Measurements from ENCODE around the gene RCOR2. TPM values are rescaled to one million over a fixed set of nuclear protein-coding genes. Genes with fewer than 3 reads are reported as not detected.

RCOR2 gene
- total RNA-seq, 1 experiment from 2014 or later, result 17.9 TPM

DNA sequence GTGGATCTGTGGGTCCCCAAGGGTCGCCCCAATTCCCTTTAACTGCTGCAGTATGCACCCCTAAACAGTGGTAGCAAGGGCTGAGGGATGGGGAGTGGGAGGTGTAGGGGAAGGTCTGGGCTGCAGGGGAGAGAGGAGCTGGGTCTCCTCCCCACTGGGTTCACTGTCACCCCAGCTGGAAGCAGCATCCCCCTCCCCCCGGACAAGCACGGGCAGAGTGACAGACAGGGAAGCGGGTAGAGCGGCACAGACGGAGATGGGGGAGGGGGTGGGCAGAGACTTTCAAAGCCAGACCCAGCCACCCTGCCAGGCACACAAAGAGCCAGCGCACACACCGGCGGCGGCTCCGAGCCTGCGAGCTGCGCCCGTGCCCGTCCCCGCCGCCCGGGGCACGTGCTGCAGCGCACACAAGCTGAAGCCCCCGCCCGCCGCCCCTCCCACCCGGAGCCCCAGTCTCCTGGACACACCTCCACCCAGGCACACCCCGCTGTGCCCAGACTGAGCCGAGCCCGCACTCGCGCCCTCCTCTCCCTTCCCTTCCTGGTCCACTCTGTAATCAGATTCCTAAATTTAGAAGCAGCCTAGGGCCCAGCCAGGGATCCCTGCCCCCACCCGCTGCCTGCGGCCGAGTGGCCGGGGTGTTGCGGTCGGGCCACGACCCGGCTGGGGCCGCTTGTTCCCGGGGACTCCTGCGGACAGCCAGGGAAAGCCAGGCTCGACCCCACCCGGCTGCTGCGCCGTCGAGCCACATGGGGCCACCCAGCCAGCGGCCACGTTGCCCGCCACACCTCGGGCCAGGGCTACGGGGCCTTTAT, 935 bp upstream of the RCOR2 start:
- peaks cover 11% of the 10 kb centered on the region for H3K4me1 ChIP-seq
- DNase-seq, result peak; percentile 84 to 88
- H3K36me3 ChIP-seq, result no peaks in the 10 kb centered on the region; the same call in 1 of the 2 replicates
- no peaks in the 10 kb centered on the region for H3K9me3 ChIP-seq (replicated peaks)
- peak overlapping the region; percentile 89 for H3K27ac ChIP-seq
- H3K27me3 ChIP-seq, result no peaks in the 10 kb centered on the region
- peak overlapping the region; percentile 73 for H3K4me3 ChIP-seq

GRCh38 chr11:63915961-63916836, 765 bp downstream of the RCOR2 start:
- H3K4me3 ChIP-seq, result peak overlapping the region; percentile 73
- no peaks in the 10 kb centered on the region for H3K27me3 ChIP-seq
- no peak overlapping the region; the same call in 1 of the 2 replicates for H3K27ac ChIP-seq
- H3K9me3 ChIP-seq (replicated peaks), result no peaks in the 10 kb centered on the region
- H3K4me1 ChIP-seq, result peaks cover 11% of the 10 kb centered on the region
- DNase-seq, result peak; percentile 82 to 88
- no peaks in the 10 kb centered on the region; the same call in 1 of the 2 replicates for H3K36me3 ChIP-seq

GRCh38 chr11:63914896-63915691, 1.9 kb downstream of the RCOR2 start:
- Histone ChIP-seq H3K27ac (no peak overlapping the region), H3K27me3 (no peaks in the 10 kb centered on the region), H3K4me1 (peaks cover 11% of the 10 kb centered on the region), H3K36me3 (no peaks in the 10 kb centered on the region; the same call in 1 of the 2 replicates), H3K9me3 (replicated peaks) (no peaks in the 10 kb centered on the region), H3K4me3 (no peak overlapping the region)
- DNase-seq, result no peak

GRCh38 chr11:63913866-63914830, 2.8 kb downstream of the RCOR2 start:
- Histone ChIP-seq H3K27ac (no peak overlapping the region), H3K36me3 (no peaks in the 10 kb centered on the region; the same call in 1 of the 2 replicates), H3K27me3 (no peaks in the 10 kb centered on the region), H3K9me3 (replicated peaks) (no peaks in the 10 kb centered on the region), H3K4me1 (peaks cover 11% of the 10 kb centered on the region), H3K4me3 (no peak overlapping the region)
- DNase-seq, result no peak

DNA sequence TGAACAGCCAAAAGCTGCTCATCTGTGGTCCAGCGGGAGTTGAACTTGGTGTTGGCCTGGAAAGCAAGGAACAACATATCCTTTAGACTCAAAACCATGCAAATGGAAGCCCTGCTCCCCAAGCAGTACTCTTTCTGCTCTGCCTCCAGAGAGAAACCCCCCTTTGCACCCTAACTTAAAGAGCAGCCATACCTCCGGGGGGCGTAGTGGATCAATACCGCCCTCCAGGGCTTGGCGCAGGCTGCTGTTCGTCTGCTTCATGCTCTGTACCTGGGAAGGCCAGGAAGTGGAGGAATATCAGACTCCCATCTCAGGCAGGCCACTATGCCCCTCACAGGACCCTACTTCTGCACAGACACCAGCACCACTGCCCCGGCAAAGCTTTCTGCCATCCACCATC, 4.3 kb downstream of the RCOR2 start:
- Histone ChIP-seq H3K4me3 (no peak overlapping the region), H3K36me3 (no peaks in the 10 kb centered on the region; the same call in 1 of the 2 replicates), H3K27ac (no peak overlapping the region), H3K9me3 (replicated peaks) (no peaks in the 10 kb centered on the region), H3K27me3 (no peaks in the 10 kb centered on the region), H3K4me1 (peaks cover 2% of the 10 kb centered on the region)
- no peak for DNase-seq

- DNase-seq, result no peak
- Histone ChIP-seq H3K27me3 (no peaks in the 10 kb centered on the region), H3K27ac (no peak overlapping the region), H3K4me3 (no peak overlapping the region), H3K4me1 (no peaks in the 10 kb centered on the region), H3K36me3 (no peaks in the 10 kb centered on the region; the same call in 1 of the 2 replicates), H3K9me3 (replicated peaks) (no peaks in the 10 kb centered on the region)
These were observed 5.1 kb downstream of the RCOR2 start for GRCh38 chr11:63911876-63912275.

DNA sequence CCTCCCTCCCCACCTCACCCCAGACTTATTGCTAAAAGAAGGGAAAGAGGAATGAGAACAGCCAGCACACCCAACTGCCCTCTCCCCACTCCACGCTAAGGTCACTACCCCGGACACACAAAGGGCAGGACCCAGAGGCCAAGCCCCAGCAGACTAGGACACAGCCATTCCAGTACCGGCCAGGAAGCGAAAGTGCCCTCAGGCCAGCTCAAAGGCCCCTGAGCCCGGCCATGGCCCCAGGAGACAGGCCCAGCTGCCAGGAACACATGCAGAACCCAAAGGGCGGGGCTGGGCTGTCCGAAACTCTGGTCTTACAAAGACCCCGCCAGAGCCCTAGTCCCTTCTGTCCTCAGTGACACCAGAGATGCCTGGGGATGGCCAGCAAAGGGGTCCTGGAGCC, 5.5 kb downstream of the RCOR2 start:
- peak in 1 of 2 experiments; percentile 36 for DNase-seq
- no peaks in the 10 kb centered on the region for H3K4me1 ChIP-seq
- H3K36me3 ChIP-seq, result no peaks in the 10 kb centered on the region; the same call in 1 of the 2 replicates
- H3K9me3 ChIP-seq (replicated peaks), result no peaks in the 10 kb centered on the region
- no peak overlapping the region for H3K4me3 ChIP-seq
- H3K27me3 ChIP-seq, result no peaks in the 10 kb centered on the region
- no peak overlapping the region for H3K27ac ChIP-seq

DNA sequence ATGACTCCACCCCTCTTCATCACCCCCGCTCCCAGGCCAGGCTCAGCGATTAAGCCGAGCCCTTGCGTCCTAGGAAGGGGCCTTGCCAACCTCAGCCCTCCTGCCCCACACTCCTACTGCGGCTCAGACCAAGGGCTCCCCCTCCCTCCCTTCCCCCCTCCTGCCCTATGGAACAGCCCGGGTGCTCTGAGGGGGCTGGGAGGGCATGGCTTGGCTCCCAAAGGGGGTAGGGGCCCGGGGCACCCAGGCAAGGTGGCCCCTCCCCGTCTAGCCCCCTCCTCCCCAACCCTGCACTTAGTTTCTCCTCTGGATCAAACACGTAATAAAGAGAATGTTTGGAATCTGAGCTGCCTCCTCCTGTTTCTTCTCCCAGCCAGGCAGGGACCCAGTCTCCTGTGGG, 6.3 kb downstream of the RCOR2 start:
- no peaks in the 10 kb centered on the region; the same call in 1 of the 2 replicates for H3K36me3 ChIP-seq
- no peak overlapping the region for H3K27ac ChIP-seq
- H3K4me3 ChIP-seq, result no peak overlapping the region
- DNase-seq, result no peak
- H3K4me1 ChIP-seq, result no peaks in the 10 kb centered on the region
- no peaks in the 10 kb centered on the region for H3K9me3 ChIP-seq (replicated peaks)
- H3K27me3 ChIP-seq, result no peaks in the 10 kb centered on the region

DNA sequence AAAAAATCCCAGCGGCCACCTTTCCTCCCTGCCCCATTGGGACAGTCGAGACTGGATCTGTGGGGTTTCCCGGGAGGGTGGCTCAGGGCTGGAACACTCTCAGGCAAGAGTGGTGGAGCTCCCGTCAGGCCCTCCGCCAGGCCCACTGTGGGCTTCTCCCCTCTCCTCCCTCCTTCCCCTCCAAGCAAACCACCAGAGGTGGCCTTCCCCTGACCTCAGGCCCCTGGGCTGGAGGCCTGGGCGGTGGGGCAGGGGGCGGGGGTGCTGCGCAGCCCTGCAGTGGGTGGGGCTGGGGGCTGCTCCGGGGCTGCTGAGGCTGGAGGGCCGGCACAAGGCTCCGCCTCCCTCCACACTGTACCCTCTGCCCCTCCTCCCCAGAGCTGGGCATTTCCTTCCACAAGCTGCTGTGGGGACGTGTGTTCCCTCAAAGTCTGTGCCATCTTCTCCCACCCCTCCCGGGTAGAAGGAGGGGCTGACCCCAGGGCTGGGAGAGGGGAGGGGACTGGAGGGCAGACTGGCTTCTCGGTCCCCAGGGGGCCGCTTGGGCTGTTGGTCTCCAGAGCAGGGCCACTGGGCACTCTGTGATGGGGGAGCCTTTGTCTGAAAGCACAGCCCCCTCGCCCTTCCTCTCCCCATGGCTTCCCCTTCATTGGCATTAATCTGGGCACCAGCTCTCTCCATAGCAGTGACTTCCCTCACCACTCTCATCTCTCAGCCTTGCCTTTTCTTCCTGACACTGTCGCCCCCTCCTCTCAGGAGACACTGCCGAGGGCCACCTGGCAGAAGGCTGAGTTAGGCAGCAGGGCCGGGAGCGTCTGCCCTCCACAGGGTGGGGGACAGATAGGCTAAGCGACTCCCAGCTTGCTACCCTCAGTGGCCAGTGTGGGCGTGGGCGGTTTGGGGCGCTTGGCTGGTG, 7.1 kb downstream of the RCOR2 start:
- no peaks in the 10 kb centered on the region for H3K9me3 ChIP-seq (replicated peaks)
- H3K4me1 ChIP-seq, result no peaks in the 10 kb centered on the region
- DNase-seq, result no peak
- no peaks in the 10 kb centered on the region for H3K27me3 ChIP-seq
- no peak overlapping the region for H3K27ac ChIP-seq
- H3K4me3 ChIP-seq, result no peak overlapping the region
- H3K36me3 ChIP-seq, result no peaks in the 10 kb centered on the region; the same call in 1 of the 2 replicates

DNA sequence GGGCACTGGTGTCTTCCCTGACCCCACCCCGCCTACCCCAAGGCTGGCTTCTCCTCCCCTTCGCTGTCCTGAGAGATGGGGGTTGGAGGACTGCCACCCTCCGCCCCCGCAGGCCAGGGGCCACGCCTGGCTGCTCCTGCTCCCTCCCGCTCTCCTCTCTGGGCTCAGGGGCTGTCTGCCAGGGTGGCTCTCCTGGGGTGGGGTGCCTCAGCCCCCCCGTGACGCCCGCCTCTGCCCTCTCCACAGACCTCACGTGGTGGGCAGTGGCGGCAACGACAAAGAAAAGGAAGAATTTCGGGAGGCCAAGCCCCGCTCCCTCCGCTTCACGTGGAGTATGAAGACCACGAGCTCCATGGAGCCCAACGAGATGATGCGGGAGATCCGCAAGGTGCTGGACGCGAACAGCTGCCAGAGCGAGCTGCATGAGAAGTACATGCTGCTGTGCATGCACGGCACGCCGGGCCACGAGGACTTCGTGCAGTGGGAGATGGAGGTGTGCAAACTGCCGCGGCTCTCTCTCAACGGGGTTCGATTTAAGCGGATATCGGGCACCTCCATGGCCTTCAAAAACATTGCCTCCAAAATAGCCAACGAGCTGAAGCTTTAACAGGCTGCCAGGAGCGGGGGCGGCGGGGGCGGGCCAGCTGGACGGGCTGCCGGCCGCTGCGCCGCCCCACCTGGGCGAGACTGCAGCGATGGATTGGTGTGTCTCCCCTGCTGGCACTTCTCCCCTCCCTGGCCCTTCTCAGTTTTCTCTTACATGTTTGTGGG, 8.1 kb downstream of the RCOR2 start:
- Histone ChIP-seq H3K36me3 (no peaks in the 10 kb centered on the region; the same call in 1 of the 2 replicates), H3K4me1 (no peaks in the 10 kb centered on the region), H3K27ac (no peak overlapping the region), H3K9me3 (replicated peaks) (no peaks in the 10 kb centered on the region), H3K27me3 (no peaks in the 10 kb centered on the region), H3K4me3 (no peak overlapping the region)
- no peak for DNase-seq

DNA sequence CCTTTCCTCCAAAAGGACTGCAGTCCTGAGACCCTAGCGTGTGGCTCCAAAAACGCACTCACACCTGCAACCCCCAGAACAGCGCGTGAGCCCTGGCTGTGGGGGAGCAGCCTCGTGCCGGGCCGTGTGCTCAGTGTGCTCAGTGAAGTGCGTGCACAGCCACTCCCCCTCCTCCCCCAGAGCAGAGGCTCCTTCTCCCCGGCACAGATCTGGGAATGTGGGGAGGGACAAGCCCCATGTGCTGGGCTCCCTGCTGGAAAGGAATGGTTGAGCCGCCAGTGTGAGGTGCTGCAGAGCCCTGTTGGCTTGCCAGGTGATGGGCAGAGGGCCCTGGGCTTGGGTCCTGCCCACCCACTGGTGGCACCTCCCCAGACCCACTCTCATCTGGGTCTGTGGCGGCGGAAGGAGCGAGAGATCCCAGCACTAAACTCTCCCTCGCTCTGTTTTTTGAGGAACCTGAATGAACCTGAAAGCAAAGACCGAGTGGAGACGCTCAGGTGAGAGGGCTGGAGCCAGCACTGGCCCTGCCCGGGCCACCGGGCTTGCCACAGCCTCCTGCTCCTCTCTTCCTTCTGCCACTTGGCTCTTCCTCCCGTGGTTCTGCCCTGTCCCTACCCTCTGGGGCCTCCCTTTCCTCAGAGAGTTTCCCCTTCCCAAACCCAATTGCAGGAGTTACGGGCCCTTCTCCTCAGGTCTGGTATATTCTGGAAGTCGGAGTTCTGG, 9.0 kb downstream of the RCOR2 start:
- Histone ChIP-seq H3K9me3 (replicated peaks) (no peaks in the 10 kb centered on the region), H3K4me1 (no peaks in the 10 kb centered on the region), H3K27me3 (no peaks in the 10 kb centered on the region), H3K36me3 (no peaks in the 10 kb centered on the region), H3K4me3 (no peak overlapping the region), H3K27ac (no peak overlapping the region)
- DNase-seq, result no peak

GRCh38 chr11:63907063-63907462, 9.9 kb downstream of the RCOR2 start:
- DNase-seq, result no peak
- Histone ChIP-seq H3K27ac (no peak overlapping the region), H3K9me3 (replicated peaks) (no peaks in the 10 kb centered on the region), H3K36me3 (peaks cover 7% of the 10 kb centered on the region), H3K4me1 (no peaks in the 10 kb centered on the region), H3K27me3 (no peaks in the 10 kb centered on the region), H3K4me3 (no peak overlapping the region)
